Endothelial cell (in vitro differentiated cells): ENCODE measurements around the gene METTL27. TPM values are rescaled to one million over a fixed set of nuclear protein-coding genes. Genes with fewer than 3 reads are reported as not detected.

Experiments
- DNase-seq: peaks from one replicate; pipeline ENCODE4 v3.0.0; 2021; ENCODE audit warnings: low spot score
- H3K27ac Mint-ChIP-seq: one replicate; pipeline ENCODE4 v1.8.0; 2021; ENCODE audit warnings: mixed read lengths, inconsistent platforms; ENCODE audit not compliant: unreplicated experiment
- H3K27me3 Mint-ChIP-seq: one replicate; pipeline ENCODE4 v1.8.0; 2021; ENCODE audit warnings: mild to moderate bottlenecking, moderate library complexity, mixed read lengths, inconsistent platforms; ENCODE audit not compliant: unreplicated experiment
- H3K36me3 Mint-ChIP-seq: one replicate; pipeline ENCODE4 v1.8.0; 2021; ENCODE audit warnings: mild to moderate bottlenecking, low read depth, mixed read lengths, inconsistent platforms; ENCODE audit not compliant: unreplicated experiment
- H3K4me1 Mint-ChIP-seq: one replicate; pipeline ENCODE4 v1.8.0; 2021; ENCODE audit warnings: mild to moderate bottlenecking, mixed read lengths, inconsistent platforms; ENCODE audit not compliant: unreplicated experiment
- H3K4me3 Mint-ChIP-seq: one replicate; pipeline ENCODE4 v1.8.0; 2021; ENCODE audit warnings: mild to moderate bottlenecking, mixed read lengths, inconsistent platforms; ENCODE audit not compliant: unreplicated experiment
- H3K9me3 Mint-ChIP-seq: one replicate; pipeline ENCODE4 v1.8.0; 2021; ENCODE audit warnings: mixed read lengths, inconsistent platforms; ENCODE audit not compliant: unreplicated experiment
- CTCF ChIP-seq: fragments of 200-600 bp; sonication (generic); IDR thresholded peaks from one replicate; pipeline ENCODE4 v1.5.0; 2021; ENCODE audit warnings: antibody characterized with exemption; ENCODE audit not compliant: unreplicated experiment
- total RNA-seq: library from RNA; stranded (reverse); fragmentation: NEBNext Ultra II Directional; extraction: Animal tissue kit (Norgen Biotek cat#: 25700); gene quantifications from one replicate; pipeline ENCODE4 v1.2.1, GENCODE V29; 2021; ENCODE audit not compliant: unreplicated experiment

The METTL27 gene
- total RNA-seq, 1 donor from 2014 or later, result 6.1 TPM

GRCh38 chr7:73866446-73866767, 24.1 kb upstream of the METTL27 start:
- no peaks in the 10 kb centered on the region for H3K9me3 Mint-ChIP-seq
- H3K27ac Mint-ChIP-seq, result no peak overlapping the region
- H3K4me1 Mint-ChIP-seq, result peaks cover 2% of the 10 kb centered on the region
- no peak for TF ChIP-seq CTCF
- H3K4me3 Mint-ChIP-seq, result no peak overlapping the region
- no peak for DNase-seq
- H3K27me3 Mint-ChIP-seq, result no peaks in the 10 kb centered on the region
- H3K36me3 Mint-ChIP-seq, result no peaks in the 10 kb centered on the region

GRCh38 chr7:73865738-73866445, 23.6 kb upstream of the METTL27 start:
- Mint-ChIP-seq H3K9me3 (no peaks in the 10 kb centered on the region), H3K4me3 (no peak overlapping the region), H3K27me3 (no peaks in the 10 kb centered on the region), H3K4me1 (peaks cover 2% of the 10 kb centered on the region), H3K36me3 (no peaks in the 10 kb centered on the region), H3K27ac (no peak overlapping the region)
- peak; percentile 27 for TF ChIP-seq CTCF
- peak; percentile 65 for DNase-seq

- no peaks in the 10 kb centered on the region for H3K9me3 Mint-ChIP-seq
- H3K4me1 Mint-ChIP-seq, result peaks cover 2% of the 10 kb centered on the region
- no peak overlapping the region for H3K27ac Mint-ChIP-seq
- H3K27me3 Mint-ChIP-seq, result no peaks in the 10 kb centered on the region
- H3K36me3 Mint-ChIP-seq, result no peaks in the 10 kb centered on the region
- DNase-seq, result no peak
- H3K4me3 Mint-ChIP-seq, result no peak overlapping the region
- no peak for TF ChIP-seq CTCF
These were observed 22.8 kb upstream of the METTL27 start for GRCh38 chr7:73864981-73865711.

- no peaks in the 10 kb centered on the region for H3K36me3 Mint-ChIP-seq
- no peak overlapping the region for H3K27ac Mint-ChIP-seq
- H3K4me3 Mint-ChIP-seq, result no peak overlapping the region
- peaks cover 4% of the 10 kb centered on the region for H3K9me3 Mint-ChIP-seq
- no peak for TF ChIP-seq CTCF
- DNase-seq, result no peak
- peaks cover 5% of the 10 kb centered on the region for H3K27me3 Mint-ChIP-seq
- no peaks in the 10 kb centered on the region for H3K4me1 Mint-ChIP-seq
These were observed 19.0 kb upstream of the METTL27 start for GRCh38 chr7:73861305-73861704.

- no peak for DNase-seq
- Mint-ChIP-seq H3K4me3 (no peak within 1 kb of the TSS), H3K9me3 (peaks cover 4% of the 10 kb centered on the region), H3K36me3 (no peaks in the 10 kb centered on the region), H3K4me1 (no peaks in the 10 kb centered on the region), H3K27me3 (peaks cover 5% of the 10 kb centered on the region), H3K27ac (no peak within 1 kb of the TSS)
- no peak for TF ChIP-seq CTCF
These were observed 18.5 kb upstream of the METTL27 start, which contains the start of gene TMEM270 for GRCh38 chr7:73860859-73861258. Gene TMEM270, plus strand, starts transcription at chr7:73861159. Its CDS starts 36 bp downstream, at chr7:73861195.
